B cell (primary cell): Measurements from ENCODE around the gene TMPRSS9. TPM values are rescaled to one million over a fixed set of nuclear protein-coding genes. Genes with fewer than 3 reads are reported as not detected.

Source experiments
- ATAC-seq: fragments of 200-7000 bp; cut with Tn5 transposase; one replicate; pipeline ENCODE4 v1.10.0; 2021; ENCODE audit warnings: low read depth, mild to moderate bottlenecking, moderate number of reproducible peaks, moderate library complexity
- CTCF ChIA-PET: fragments of 350-600 bp; sonication (Branson Sonifier 250); formaldehyde crosslinking; loops from one replicate; lab custom pipeline; 2021; ENCODE audit warnings: antibody characterized with exemption, inconsistent platforms; lab: Charles Lee
- POLR2A ChIA-PET: fragments of 350-600 bp; sonication (Branson Sonifier 250); formaldehyde crosslinking; loops from one replicate; lab custom pipeline; 2021; ENCODE audit warnings: antibody characterized with exemption; lab: Charles Lee
- DNase-seq: peaks from one replicate; pipeline ENCODE4 v3.0.0; 2013
- H2AFZ ChIP-seq: 2 replicates; pipeline ENCODE4 v1.6.1; 2012; ENCODE audit warnings: mild to moderate bottlenecking, low read depth, low read length; ENCODE audit not compliant: insufficient read depth, poor library complexity, severe bottlenecking
- H3K27ac ChIP-seq, 2 donors: 1 replicate in 1 of 2; 2 replicates in 1 of 2; pipeline ENCODE4 v1.5.1; 2012 to 2013; ENCODE audit warnings: low read length in 2 of 2, mild to moderate bottlenecking in 2 of 2, moderate library complexity in 1 of 2
- H3K27me3 ChIP-seq, 4 experiments: fragments of 200-600 bp in 1 of 4; sonication (generic) in 1 of 4; replicated peaks in 1 of 4; 1 replicate in 2 of 4; 2 replicates in 2 of 4; pipeline versions ENCODE4 v1.6.1 to v1.7.0; 2013 to 2016; ENCODE audit warnings: low read length in 3 of 4, mild to moderate bottlenecking in 2 of 4, mixed read lengths in 1 of 4, moderate library complexity in 1 of 4; ENCODE audit not compliant: insufficient read depth in 4 of 4, control insufficient read depth in 3 of 4; ENCODE audit errors: control extremely low read depth in 1 of 4
- H3K36me3 ChIP-seq, 2 experiments: replicated peaks in 1 of 2; 1 replicate in 1 of 2; 2 replicates in 1 of 2; pipeline versions ENCODE4 v1.6.1 to v1.7.1; 2013; ENCODE audit warnings: low read length in 1 of 2; ENCODE audit not compliant: insufficient read depth in 2 of 2, control insufficient read depth in 1 of 2; ENCODE audit errors: control extremely low read depth in 1 of 2, extremely low read depth in 1 of 2
- H3K4me1 ChIP-seq, 2 donors: fragments of 200-600 bp in 1 of 2; sonication (generic) in 1 of 2; 1 replicate in 1 of 2; 2 replicates in 1 of 2; pipeline versions ENCODE4 v1.5.1 to v1.6.1; 2013 to 2017; ENCODE audit warnings: low read length in 2 of 2; ENCODE audit not compliant: control insufficient read depth in 2 of 2, insufficient read depth in 2 of 2
- H3K4me2 ChIP-seq: replicated peaks from 2 replicates; pipeline ENCODE3; 2012; ENCODE audit warnings: mild to moderate bottlenecking, low read depth, low read length; ENCODE audit not compliant: poor library complexity, severe bottlenecking
- H3K4me3 ChIP-seq, 5 experiments: fragments of 200-600 bp in 1 of 5; sonication (generic) in 1 of 5; 1 replicate in 3 of 5; 2 replicates in 2 of 5; pipeline versions ENCODE4 v1.5.1 to v1.7.0; 2011 to 2016; ENCODE audit warnings: low read length in 4 of 5, mild to moderate bottlenecking in 4 of 5, low read depth in 2 of 5, control low read depth in 1 of 5, moderate library complexity in 1 of 5; ENCODE audit not compliant: insufficient read depth in 1 of 5; ENCODE audit errors: control extremely low read depth in 1 of 5, extremely low read depth in 1 of 5
- H3K79me2 ChIP-seq: fragments of 200-600 bp; sonication (generic); one replicate; pipeline ENCODE4 v1.6.0; 2016; ENCODE audit warnings: low read length; ENCODE audit not compliant: control insufficient read depth, insufficient read depth
- H3K9ac ChIP-seq: fragments of 200-600 bp; sonication (generic); 2 replicates; pipeline ENCODE4 v1.6.1; 2017; ENCODE audit warnings: mild to moderate bottlenecking, low read length, moderate library complexity
- H3K9me3 ChIP-seq, 3 donors: one replicate each; pipeline versions ENCODE4 v1.6.1 to v1.7.1; 2013; ENCODE audit warnings: low read length in 2 of 3; ENCODE audit not compliant: control insufficient read depth in 2 of 3, insufficient read depth in 1 of 3; ENCODE audit errors: control extremely low read depth in 1 of 3
- H4K20me1 ChIP-seq: 2 replicates; pipeline ENCODE4 v1.6.0; 2012; ENCODE audit warnings: mild to moderate bottlenecking, low read length; ENCODE audit not compliant: insufficient read depth, control insufficient read depth, poor library complexity, severe bottlenecking
- H3K27ac Mint-ChIP-seq: one replicate; pipeline ENCODE4 v1.8.0; 2021; ENCODE audit warnings: mixed read lengths
- H3K27me3 Mint-ChIP-seq: one replicate; pipeline ENCODE4 v1.8.0; 2021; ENCODE audit warnings: mixed read lengths
- H3K4me1 Mint-ChIP-seq: one replicate; pipeline ENCODE4 v1.8.0; 2021; ENCODE audit warnings: mixed read lengths
- H3K4me3 Mint-ChIP-seq: one replicate; pipeline ENCODE4 v1.8.0; 2021; ENCODE audit warnings: mixed read lengths
- H3K9me3 Mint-ChIP-seq: one replicate; pipeline ENCODE4 v1.8.0; 2022; ENCODE audit warnings: mixed read lengths; ENCODE audit not compliant: insufficient read depth
- CTCF ChIP-seq: fragments of 200-600 bp; IDR thresholded peaks from one replicate; pipeline ENCODE4 v1.8.0; 2022; ENCODE audit warnings: antibody characterized with exemption, mild to moderate bottlenecking
- EZH2 ChIP-seq: IDR thresholded peaks from 2 replicates; pipeline ENCODE4 v1.6.1; 2012; ENCODE audit warnings: borderline replicate concordance, low read depth, mild to moderate bottlenecking, moderate library complexity, low read length; ENCODE audit not compliant: insufficient read depth, poor library complexity, severe bottlenecking
- WGBS: methylation state at CpG from one replicate; pipeline ENCODE4 v1.1.5; 2013; ENCODE audit warnings: missing lambda C conversion rate; ENCODE audit not compliant: insufficient coverage; 5-methylcytosine and 5-hydroxymethylcytosine counted together
- intact Hi-C: fragments of 100-400 bp; cut with micrococcal nuclease; formaldehyde crosslinking; loops from one replicate; pipeline ENCODE4 v1.10.0; 2022
- polyA plus RNA-seq: library from polyadenylated mRNA; depleted of rRNA; stranded (reverse); fragments of >200 nt; gene quantifications from 2 replicates; pipeline ENCODE4 v1.2.3, GENCODE V29; 2012
- total RNA-seq, 2 donors: library from RNA; stranded (reverse); fragments of 120-200 nt in 1 of 2; gene quantifications; 1 replicate in 1 of 2; 2 replicates in 1 of 2; pipeline versions ENCODE4 v1.2.3 to v1.2.4, GENCODE V29; 2013 to 2022

The TMPRSS9 gene
- total and polyA plus RNA-seq, 2 donors (not counting 1 experiment from before 2014, with no cell fraction given) = not detected

DNA sequence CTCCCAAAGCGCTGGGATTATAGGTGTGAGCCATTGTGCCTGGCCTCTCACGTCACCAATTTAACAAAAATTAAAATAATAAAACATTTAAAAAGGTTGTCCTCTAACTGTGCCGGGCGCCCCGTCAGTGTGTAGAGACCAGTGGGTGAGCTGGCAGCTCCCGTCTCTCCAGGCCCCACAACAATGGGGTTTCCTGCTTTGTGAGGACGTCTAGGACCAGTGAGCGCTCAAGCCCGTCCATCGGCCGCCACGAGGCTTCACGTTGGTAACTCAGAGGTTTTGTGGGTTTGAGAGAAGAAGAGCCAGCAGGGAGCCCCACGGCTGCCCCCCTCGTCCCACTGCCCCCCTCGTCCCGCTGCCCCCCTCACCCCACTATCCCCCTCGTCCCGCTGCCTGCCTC lies 36.4 kb upstream of the TMPRSS9 start:
- H3K27me3 ChIP-seq = no peaks in the 10 kb centered on the region
- peaks cover 67% of the 10 kb centered on the region for H3K79me2 ChIP-seq
- no peak overlapping the region for H3K27ac Mint-ChIP-seq
- ChIA-PET CTCF (interaction anchor here (0.7 to 5.1 kb wide), 3 partner anchors 8 to 69 kb away, joined by 3 to 24 read pairs (median 5); no protein-coding TSS in a partner anchor), POLR2A (interaction anchor here (0.5 to 3.7 kb wide), 4 partner anchors 9 to 272 kb away, joined by 3 to 19 read pairs (median 8); no protein-coding TSS in a partner anchor)
- no peak overlapping the region for H3K4me3 ChIP-seq
- peaks cover 50 to 61% of the 10 kb centered on the region in 2 donors for H3K4me1 ChIP-seq
- peak overlapping the region; percentile 81 for H3K4me2 ChIP-seq
- 73% methylated on average over 4 of the region's 19 CpGs for WGBS
- H3K9me3 Mint-ChIP-seq = no peaks in the 10 kb centered on the region
- H2AFZ ChIP-seq = no peak overlapping the region
- H3K9me3 ChIP-seq = no peaks in the 10 kb centered on the region
- no peak for ATAC-seq
- TF ChIP-seq EZH2 = no peak
- TF ChIP-seq CTCF = no peak
- H3K27ac ChIP-seq = peak overlapping the region; percentile 85 to 90
- no peaks in the 10 kb centered on the region for H4K20me1 ChIP-seq
- no peak overlapping the region for H3K9ac ChIP-seq
- DNase-seq = no peak
- intact Hi-C loops = loop anchor here (1.0 kb wide), 1 partner anchor 9 kb away; no protein-coding TSS in a partner anchor
- peaks cover 0 to 42% of the 10 kb centered on the region in 2 experiments for H3K36me3 ChIP-seq
- H3K27me3 Mint-ChIP-seq = no peaks in the 10 kb centered on the region
- peak overlapping the region; percentile 89 for H3K4me3 Mint-ChIP-seq
- peaks cover 54% of the 10 kb centered on the region for H3K4me1 Mint-ChIP-seq
